Stimulated activated CD8-positive, alpha-beta memory T cell treated with anti-CD3 and anti-CD28 coated beads, Interleukin-12 subunit alpha, Interleukin-12 subunit beta, amount 100 ng/mL, for 24 hours (primary cell): ENCODE results near the gene IGFBP2.
A peak's percentile ranks its signal among the peaks of the same experiment; 100 is the strongest.
"Not testable (repeated sequence)": the region's sequence is repeated elsewhere in the genome, so short reads cannot be mapped to it uniquely, and the experiment has no call there.

Experiments
- DNase-seq: peaks from one replicate; pipeline ENCODE4 v3.0.0-alpha.2; 2020; ENCODE audit errors: extremely low read depth

Gene IGFBP2

GRCh38 chr2:216632952-216633615 lies at the start of gene IGFBP2:
IGFBP2 (plus strand) TSS chr2:216633420; CDS start chr2:216633524, 104 bp downstream.
- DNase-seq, result peak; percentile 8

- no peak for DNase-seq
These were observed 49.6 kb upstream of the IGFBP2 start for GRCh38 chr2:216583606-216584005.

GRCh38 chr2:216584112-216584511 lies 49.1 kb upstream of the IGFBP2 start:
- no peak for DNase-seq

- DNase-seq, result no peak
These were observed 47.8 kb upstream of the IGFBP2 start for GRCh38 chr2:216585441-216585840.

- no peak for DNase-seq
These were observed 44.1 kb upstream of the IGFBP2 start for GRCh38 chr2:216588861-216589710.

GRCh38 chr2:216589791-216590190 lies 43.4 kb upstream of the IGFBP2 start:
- no peak for DNase-seq

GRCh38 chr2:216590780-216591179 lies 42.4 kb upstream of the IGFBP2 start:
- no peak for DNase-seq

- DNase-seq, result no peak
These were observed 41.7 kb upstream of the IGFBP2 start for GRCh38 chr2:216591480-216591879.

GRCh38 chr2:216594081-216594480 lies 39.1 kb upstream of the IGFBP2 start:
- no peak for DNase-seq

- DNase-seq, result no peak
These were observed 36.8 kb upstream of the IGFBP2 start for GRCh38 chr2:216596236-216596979.

- no peak for DNase-seq
These were observed 36.2 kb upstream of the IGFBP2 start for GRCh38 chr2:216596980-216597509.

- not testable (repeated sequence) for DNase-seq
These were observed 35.4 kb upstream of the IGFBP2 start for GRCh38 chr2:216597825-216598224.

- DNase-seq, result no peak
These were observed 31.4 kb upstream of the IGFBP2 start for GRCh38 chr2:216601632-216602409.

- DNase-seq, result no peak
These were observed 30.0 kb upstream of the IGFBP2 start for GRCh38 chr2:216603010-216603883.

GRCh38 chr2:216603884-216604245 lies 29.4 kb upstream of the IGFBP2 start:
- no peak for DNase-seq

GRCh38 chr2:216604458-216604857 lies 28.8 kb upstream of the IGFBP2 start:
- no peak for DNase-seq

- peak; percentile 7 for DNase-seq
These were observed 26.5 kb upstream of the IGFBP2 start for GRCh38 chr2:216606551-216607276.

GRCh38 chr2:216607277-216607560 lies 26.0 kb upstream of the IGFBP2 start:
- no peak for DNase-seq

- no peak for DNase-seq
These were observed 24.7 kb upstream of the IGFBP2 start for GRCh38 chr2:216608525-216608924.
